ACHN (cell line): Measurements from ENCODE around the gene FARP2.

Experiments
- DNase-seq: peaks from one replicate; pipeline ENCODE4 v3.0.0-alpha.2; 2015
- in situ Hi-C: cut with HindIII; loops from 2 replicates; pipeline ENCODE4 v1.10.0; 2017; ENCODE audit warnings: low sequenced_read_pairs, low pct_ligation_motif_present, low pct_unique_long_range_greater_than_20kb

The FARP2 gene

GRCh38 chr2:241492174-241492565 lies 136.1 kb downstream of the FARP2 start:
- in situ Hi-C loops: no loop called here
- DNase-seq: no peak

GRCh38 chr2:241493092-241493491 lies 137.0 kb downstream of the FARP2 start:
- in situ Hi-C loops: no loop called here
- no peak for DNase-seq

GRCh38 chr2:241494311-241494908 lies 138.3 kb downstream of the FARP2 start:
- in situ Hi-C loops: no loop called here
- no peak for DNase-seq

- DNase-seq: no peak
- in situ Hi-C loops: no loop called here
Observed at GRCh38 chr2:241495172-241496002, 139.3 kb downstream of the FARP2 start.

GRCh38 chr2:241496003-241496707 lies 140.1 kb downstream of the FARP2 start:
- in situ Hi-C loops: no loop called here

GRCh38 chr2:241496904-241497877 lies 141.1 kb downstream of the FARP2 start:
- DNase-seq: no peak
- in situ Hi-C loops: no loop called here

More at GRCh38 chr2:241496003-241496707, 140.1 kb downstream of the FARP2 start:
- no peak for DNase-seq

- in situ Hi-C loops: no loop called here
- no peak for DNase-seq
Observed at GRCh38 chr2:241498115-241499070, 142.3 kb downstream of the FARP2 start.

- no peak for DNase-seq
- in situ Hi-C loops: no loop called here
Observed at GRCh38 chr2:241499146-241499965, 143.3 kb downstream of the FARP2 start.

- no peak for DNase-seq
- in situ Hi-C loops: no loop called here
Observed at GRCh38 chr2:241500016-241500415, 143.9 kb downstream of the FARP2 start.

GRCh38 chr2:241500431-241500975 lies 144.4 kb downstream of the FARP2 start:
- no peak for DNase-seq
- in situ Hi-C loops: no loop called here

- DNase-seq: no peak
- in situ Hi-C loops: no loop called here
Observed at GRCh38 chr2:241501099-241501541, 145.0 kb downstream of the FARP2 start.

GRCh38 chr2:241501551-241501950 lies 145.5 kb downstream of the FARP2 start:
- in situ Hi-C loops: no loop called here

GRCh38 chr2:241502281-241502680 lies 146.2 kb downstream of the FARP2 start:
- in situ Hi-C loops: no loop called here

More at GRCh38 chr2:241501551-241501950, 145.5 kb downstream of the FARP2 start:
- DNase-seq: no peak

GRCh38 chr2:241503776-241504392 lies 147.8 kb downstream of the FARP2 start:
- DNase-seq: no peak
- in situ Hi-C loops: no loop called here

More at GRCh38 chr2:241502281-241502680, 146.2 kb downstream of the FARP2 start:
- no peak for DNase-seq

GRCh38 chr2:241505086-241505780 lies 149.1 kb downstream of the FARP2 start:
- in situ Hi-C loops: no loop called here
- DNase-seq: no peak
